GM12891 (cell line): Measurements from ENCODE around the gene SASH1.

ENCODE experiments used
- POLR2A ChIP-seq: IDR thresholded peaks from 2 replicates; pipeline ENCODE4 v1.6.1; 2011; ENCODE audit warnings: low read depth, low read length, control low read depth
- TAF1 ChIP-seq: IDR thresholded peaks from 2 replicates; pipeline ENCODE4 v1.6.1; 2011; ENCODE audit warnings: low read depth, low read length, control low read depth

- TF ChIP-seq POLR2A = no peak
- TF ChIP-seq TAF1 = no peak
Measured at GRCh38 chr6:148398678-148399077, 56.0 kb downstream of the SASH1 start.
